CD4-positive, alpha-beta T cell treated with Interleukin-17A for 4 hours (primary cell): Measurements from ENCODE around the gene ANXA2.
"Not testable (repeated sequence)": the region's sequence is repeated elsewhere in the genome, so short reads cannot be mapped to it uniquely, and the experiment has no call there.

ENCODE experiments used
- DNase-seq: peaks from one replicate; pipeline ENCODE4 v3.0.0-alpha.2; 2020; ENCODE audit warnings: mixed read lengths

The ANXA2 gene

GRCh38 chr15:60397772-60398445 lies at the start of gene ANXA2:
Gene ANXA2, minus strand, starts transcription at chr15:60397986. Its CDS starts 11,911 bp downstream, at chr15:60386075.
- DNase-seq = peak; percentile 93

DNA sequence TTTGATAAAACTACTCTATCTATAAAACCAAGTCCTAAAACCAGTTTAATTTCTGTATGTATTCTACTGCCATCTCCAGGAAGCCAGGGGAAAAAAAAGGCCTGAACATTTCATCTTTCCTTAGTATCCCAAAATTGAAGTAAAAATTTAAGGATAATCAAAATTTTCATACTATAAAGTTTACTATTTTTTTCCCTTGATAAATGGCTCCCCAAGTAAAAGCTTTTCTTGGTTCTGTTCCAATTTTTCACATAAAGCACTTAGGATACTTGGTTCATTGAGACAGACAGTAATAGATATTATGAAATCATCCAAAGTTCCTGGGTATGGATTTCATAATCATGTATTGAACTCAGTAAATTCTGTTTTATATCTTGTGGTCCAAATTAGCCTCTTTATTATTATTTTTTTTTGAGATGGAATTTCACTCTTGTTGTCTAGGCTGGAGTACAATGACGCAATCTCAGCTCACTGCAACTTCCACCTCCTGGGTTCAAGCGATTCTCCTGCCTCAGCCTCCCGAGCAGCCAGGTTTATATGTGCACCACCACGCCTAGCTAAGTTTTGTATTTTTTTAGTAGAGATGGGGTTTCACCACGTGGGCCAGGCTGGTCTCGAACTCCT lies 46.6 kb upstream of the ANXA2 start:
- no peak for DNase-seq

DNA sequence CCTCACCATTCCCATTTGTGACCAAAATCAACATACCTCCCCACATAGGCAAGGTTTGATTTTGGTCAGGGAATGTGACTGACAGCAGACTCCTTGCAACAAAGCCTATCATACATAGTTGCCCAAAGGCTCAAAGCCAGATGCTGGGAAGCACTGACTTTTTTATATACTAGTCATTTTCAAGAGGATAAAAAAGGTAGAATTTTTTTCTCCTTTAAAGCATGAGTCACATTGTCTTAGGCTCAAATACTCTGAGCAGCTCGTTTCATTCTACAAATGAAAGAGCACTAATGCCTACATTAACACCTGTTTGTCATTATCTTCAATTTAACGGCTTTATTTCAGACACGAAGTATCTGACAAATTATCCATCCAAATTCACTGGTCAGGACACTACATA lies 45.0 kb upstream of the ANXA2 start:
- DNase-seq = no peak

DNA sequence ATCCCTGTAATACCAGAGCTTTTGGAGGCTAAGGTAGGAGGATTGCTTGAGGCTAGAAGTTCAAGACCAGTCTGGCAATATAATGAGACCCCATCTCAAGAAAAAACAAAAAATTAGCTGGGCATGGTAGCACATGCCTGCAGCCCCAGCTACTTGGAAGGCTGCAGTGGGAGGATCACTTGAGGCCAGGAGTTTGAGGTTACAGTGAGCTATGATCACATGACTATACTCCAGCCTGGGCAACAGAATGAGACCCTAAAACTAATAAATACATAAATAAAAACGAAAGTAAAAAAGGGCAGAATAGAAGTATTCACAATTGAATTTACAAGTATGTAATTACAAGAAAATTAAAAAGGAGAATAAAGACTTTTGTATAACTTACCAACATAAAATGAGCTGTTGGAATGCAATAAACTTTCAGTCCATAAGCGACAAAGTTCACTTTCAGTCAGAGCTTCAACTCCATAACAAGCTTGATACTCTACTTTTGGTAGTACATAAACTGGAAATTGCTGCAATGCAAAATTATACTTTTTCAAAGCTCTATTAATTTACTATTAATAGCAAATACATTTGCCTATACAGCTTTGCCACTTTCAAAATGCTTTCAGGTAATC lies 44.4 kb upstream of the ANXA2 start:
- DNase-seq = no peak

DNA sequence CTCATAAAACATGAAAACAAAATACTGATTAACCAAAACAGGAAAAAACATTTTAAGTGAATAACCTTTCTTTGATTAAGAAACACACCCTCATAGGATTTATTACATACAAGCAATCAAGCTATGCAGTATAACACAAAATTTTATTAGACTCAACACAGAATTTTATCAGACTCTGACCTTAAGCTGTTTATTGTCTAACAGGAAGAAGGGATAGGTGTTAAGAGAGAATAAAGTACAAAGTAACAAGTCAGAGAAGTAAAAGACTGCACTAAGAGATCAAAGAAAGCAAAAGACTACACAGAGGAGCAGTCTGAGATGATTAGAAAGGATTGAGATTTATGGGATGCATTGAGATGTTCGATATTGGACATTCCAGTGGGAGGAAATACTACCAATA lies 43.5 kb upstream of the ANXA2 start:
- DNase-seq = no peak

DNA sequence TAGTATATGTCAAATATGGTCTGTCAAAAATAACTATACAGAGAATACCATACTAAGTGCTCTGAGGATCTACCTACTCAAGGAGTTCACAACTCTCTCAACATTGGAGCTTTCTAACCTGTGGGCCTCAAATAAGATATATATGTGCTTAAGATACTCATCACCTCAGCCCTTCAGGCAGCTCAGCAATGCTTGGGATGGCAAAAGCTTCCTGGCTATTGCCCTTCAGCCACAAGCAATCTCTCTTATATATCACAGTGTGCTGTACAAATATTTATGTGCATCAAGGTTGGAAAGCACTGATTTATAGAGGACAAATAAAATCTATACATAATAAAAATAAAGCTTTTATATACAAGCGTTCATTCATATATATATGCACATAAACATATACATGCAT lies 40.9 kb upstream of the ANXA2 start:
- DNase-seq = no peak

DNA sequence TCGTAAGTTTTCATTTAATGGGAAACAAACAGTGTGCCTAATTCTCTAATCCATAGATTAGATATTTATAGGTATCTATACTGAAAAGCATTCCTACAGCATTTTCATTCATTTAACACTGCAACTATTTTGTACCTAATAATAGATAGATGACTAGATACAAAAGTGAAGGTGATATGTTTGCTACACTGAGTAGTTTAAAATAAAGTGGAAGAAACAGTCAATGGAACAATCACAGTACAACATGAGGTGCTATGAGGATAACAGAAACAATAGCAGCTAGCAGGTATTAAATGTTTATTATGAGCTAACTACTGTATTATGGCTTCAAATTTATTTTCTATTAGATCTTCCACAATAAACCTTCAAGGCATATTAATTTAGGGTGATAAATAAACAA lies 31.1 kb upstream of the ANXA2 start:
- DNase-seq = no peak

DNA sequence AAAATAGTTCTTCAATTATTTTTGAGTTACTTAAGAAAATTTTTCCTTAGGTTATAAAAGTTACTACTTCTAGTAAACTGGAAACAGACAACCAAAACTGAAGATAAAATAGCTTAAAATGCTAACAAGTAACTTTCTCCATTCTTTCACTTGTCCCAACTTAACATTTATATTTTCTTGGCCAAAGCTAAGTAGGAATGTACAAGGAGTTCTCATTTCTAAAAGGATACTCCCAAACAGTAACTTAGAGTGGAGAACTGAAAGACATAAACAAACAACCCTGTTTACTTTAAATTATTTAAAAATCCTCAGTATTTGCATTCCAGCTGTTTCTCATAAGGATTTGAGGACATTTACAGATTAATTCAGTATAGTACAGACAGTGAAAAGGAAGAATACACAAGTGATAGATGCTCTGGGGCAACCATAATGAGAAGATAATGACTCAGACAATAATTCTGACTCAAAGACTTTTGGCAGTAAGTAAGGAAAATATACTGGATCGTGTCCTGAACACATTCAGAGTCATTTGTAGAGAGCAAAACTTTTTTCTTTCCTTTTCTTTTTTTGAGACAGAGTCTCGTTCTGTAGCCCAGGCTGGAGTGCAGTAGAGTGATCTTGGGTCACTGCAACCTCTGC lies 29.2 kb upstream of the ANXA2 start:
- no peak for DNase-seq

DNA sequence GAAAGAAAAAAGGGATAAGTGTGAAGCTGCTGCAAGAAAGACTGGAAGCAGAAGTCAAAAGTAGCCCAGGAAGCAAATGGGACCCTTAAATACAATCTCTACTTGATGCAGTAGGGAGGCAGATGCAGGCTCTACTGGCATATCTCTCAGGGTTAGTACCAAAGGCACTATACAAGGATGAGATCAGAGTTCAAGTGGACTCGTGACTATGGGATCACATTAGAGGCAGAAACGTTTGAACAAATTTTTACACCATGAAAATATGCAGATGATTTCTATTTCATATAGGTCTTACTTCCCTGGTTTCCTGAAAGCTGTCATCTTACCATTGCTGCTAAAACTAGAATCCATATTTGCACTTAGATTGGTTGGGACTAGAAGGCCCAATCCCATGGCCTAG lies 27.7 kb upstream of the ANXA2 start:
- DNase-seq = no peak

DNA sequence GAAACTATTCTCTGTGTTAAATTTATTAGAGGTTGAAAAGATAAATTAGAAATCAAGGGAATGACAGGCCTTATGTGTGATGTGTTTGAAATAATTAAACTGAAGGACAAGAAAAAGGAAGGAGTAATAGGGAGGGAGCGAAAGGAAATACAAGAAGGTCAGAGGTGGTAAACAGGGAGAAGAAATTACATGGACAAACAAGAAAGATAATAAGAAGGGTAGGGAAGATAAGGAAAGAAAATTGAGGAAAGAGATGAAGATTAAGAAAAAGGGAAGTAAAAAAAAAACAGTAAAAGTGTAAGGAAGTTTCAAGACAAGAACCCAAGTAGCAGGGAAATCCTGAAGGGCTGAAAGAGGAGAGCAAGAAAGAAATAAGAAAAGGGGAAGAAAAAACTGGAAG lies 26.2 kb upstream of the ANXA2 start:
- DNase-seq = no peak

GRCh38 chr15:60423537-60423936 lies 25.8 kb upstream of the ANXA2 start:
- no peak for DNase-seq

DNA sequence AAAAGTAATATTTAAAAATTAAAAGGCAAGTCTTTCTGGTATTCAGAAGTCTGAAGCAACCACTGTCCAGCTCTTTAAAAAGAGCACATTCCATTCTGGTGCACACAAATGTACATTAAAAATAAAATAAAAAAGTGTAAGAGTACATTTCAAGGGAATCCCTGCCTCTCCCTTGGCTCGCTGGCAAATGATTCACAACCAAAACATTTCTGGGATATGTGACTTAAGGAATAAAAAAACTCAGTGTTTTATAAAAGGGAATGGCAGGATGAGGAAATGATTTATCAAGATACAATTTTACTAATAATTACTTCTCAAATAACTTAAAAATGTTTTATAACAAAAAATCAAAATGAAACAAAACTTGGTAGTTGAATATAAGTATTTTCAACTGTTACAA lies 23.8 kb upstream of the ANXA2 start:
- DNase-seq = no peak

- no peak for DNase-seq
These were observed 22.5 kb upstream of the ANXA2 start for GRCh38 chr15:60420203-60420716.

DNA sequence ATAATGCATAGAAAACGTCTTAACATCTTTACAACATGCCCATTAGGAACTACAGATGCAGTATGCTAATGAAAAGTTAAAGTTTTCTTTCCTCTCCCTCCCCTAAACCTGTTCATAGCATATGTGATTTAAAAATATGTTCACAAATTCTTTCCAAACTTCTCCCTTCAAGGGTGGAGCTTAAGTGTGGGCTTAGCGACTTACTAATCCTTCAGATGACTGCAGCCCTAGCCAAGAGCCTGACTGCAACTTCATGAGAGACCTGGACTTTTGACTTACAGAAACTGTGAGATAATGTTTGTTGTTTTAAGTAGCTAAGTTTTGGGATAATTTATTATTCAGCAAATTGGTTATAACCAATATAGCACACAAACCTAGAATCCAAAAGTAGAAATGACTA lies 22.0 kb upstream of the ANXA2 start:
- DNase-seq = no peak

GRCh38 chr15:60418096-60418495 lies 20.3 kb upstream of the ANXA2 start:
- no peak for DNase-seq

DNA sequence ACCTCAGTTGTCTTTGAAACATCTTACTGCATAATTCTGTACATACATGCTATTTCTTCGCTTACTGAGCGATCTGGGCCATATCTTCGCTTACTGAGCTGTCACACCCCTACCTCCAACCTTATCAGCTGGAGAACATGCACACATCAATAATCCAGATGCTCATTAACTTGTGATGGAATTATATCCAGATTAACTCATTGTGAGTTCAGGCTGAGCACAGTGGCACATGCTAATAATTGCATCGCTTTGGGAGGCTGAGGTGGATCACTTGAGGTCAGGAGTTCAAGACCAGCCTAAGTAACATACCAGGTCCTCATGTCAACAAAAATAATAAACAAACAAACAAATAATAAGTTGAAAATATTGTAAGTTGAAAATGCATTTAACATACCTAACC lies 19.3 kb upstream of the ANXA2 start:
- no peak for DNase-seq

DNA sequence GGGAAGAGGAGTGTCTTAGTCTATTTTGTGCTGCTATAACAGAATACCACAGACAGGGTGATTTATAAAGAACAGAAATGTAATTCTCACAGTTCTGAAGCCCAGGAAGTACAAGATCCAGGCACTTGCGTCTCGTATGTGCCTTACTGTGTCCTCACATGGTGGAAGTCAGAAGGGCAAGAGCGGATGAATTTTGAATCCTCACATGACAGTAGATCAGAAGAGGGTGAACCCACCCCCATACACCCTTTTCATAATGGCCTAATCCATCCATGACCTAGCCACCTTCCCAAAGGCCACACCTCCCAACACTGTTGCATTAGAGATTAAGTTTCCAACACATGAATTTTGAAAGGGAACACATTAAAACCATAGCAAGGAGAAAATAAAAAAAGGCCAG lies 18.7 kb upstream of the ANXA2 start:
- DNase-seq = no peak

DNA sequence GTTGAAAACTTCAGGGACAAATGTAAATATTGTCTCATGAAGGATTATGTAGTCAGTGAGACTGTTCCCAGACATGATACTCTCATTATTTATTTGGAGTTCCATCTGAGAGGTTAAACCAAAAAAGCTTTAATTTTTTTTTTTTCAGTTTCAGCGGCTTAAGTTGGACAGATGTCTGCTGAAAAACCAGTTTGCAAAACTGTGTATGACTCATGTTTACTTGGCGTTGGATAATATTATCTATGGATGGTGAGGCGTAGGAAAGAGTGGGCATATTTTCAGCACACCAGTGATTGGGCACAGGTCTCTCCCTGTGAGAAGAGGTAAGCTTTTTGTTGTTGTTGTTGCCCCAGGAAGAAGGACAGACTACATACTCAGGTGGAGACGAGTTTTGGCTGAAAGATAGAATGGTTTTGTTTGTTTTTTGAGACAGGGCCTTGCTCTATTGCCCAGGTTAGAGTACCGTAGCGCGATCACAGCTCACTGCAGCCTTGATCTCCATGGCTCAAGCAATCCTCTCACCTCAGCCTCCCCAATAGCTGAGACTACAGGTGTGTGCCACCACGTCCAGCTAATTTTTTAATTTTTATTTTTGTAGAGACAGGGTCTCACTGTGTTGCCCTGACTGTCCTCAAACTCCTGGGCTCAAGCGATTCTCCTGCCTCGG lies 16.4 kb upstream of the ANXA2 start:
- DNase-seq = no peak

DNA sequence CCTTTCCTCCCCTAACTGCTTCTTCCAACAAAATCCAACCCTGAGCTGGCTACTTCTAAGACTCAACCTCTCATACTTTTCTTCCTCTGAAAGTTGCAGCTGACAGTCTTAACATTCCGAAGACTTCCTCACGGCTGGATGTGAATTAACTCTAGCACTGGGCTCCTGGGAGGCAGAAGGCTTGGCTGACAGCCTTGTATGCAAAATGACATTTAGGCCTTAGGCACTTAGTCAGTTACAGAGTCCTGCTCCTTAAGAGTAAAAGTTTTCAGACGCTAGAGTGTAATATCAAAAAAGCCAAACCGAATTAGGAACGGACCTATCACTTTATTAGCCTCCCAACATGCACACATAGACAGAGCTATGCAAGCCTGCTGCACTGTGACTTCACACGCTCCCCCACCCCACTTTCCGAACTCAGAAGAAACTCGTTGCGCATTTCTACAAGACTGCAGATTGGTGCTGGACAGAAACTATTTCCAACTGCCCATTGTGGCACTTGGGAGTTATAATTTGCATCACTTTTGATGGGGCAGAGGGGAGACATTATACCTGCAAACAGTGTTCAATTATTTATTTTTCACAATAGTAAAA lies 15.5 kb upstream of the ANXA2 start:
- DNase-seq = no peak

GRCh38 chr15:60412807-60413206 lies 15.0 kb upstream of the ANXA2 start:
- not testable (repeated sequence) for DNase-seq

DNA sequence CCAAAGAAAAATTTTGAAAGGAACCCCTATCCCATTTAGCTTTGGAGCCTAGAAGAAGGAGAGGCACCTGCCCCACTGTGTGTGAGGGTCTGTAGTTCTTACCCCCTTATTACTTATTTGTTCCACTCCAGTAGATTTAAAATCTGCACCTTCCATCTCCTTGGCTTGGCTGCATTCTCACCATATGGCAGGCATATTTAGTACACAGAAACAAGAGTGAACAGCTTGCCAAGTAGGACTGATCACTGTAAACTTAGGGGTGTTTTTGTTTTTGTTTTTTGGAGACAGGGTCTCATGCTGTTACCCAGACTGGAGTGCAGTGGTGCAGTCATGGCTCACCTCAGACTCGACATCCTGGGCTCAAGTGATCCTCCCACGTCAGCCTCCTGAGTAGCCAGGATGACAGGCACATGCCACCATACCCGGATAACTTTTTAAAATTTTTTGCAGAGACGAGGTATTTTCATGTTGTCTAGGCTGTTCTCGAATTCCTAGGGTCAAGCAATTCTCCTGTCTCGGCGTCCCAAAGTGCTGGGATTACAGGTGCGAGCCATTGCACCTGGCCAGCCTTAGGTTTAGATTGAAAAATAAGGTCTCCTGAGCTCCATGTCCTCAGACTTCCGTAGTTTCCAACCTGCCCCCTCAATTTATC lies 14.1 kb upstream of the ANXA2 start:
- DNase-seq = no peak

GRCh38 chr15:60410350-60410749 lies 12.6 kb upstream of the ANXA2 start:
- not testable (repeated sequence) for DNase-seq
